SU-DHL-6 (cell line): Measurements from ENCODE around the gene LILRB3.

Source experiments
- CTCF ChIP-seq: fragments of 200-600 bp; sonication (generic); IDR thresholded peaks from one replicate; pipeline ENCODE4 v1.5.1; 2017; ENCODE audit warnings: antibody characterized with exemption, mild to moderate bottlenecking, low read length, moderate library complexity; ENCODE audit not compliant: insufficient read depth, poor library complexity, severe bottlenecking
- EZH2phosphoT487 ChIP-seq: fragments of 200-600 bp; sonication (generic), shearing (Covaris generic); conservative IDR thresholded peaks from 2 replicates; pipeline ENCODE4 v1.6.1; 2018; ENCODE audit warnings: mild to moderate bottlenecking, antibody characterized with exemption, low read length, moderate library complexity, mixed read lengths

- TF ChIP-seq CTCF (no peak), EZH2phosphoT487 (no peak)
Observed at GRCh38 chr19:54196536-54196935, 26.3 kb downstream of the LILRB3 start.
